ENCODE data around the gene GSE1. TPM values are rescaled to one million over a fixed set of nuclear protein-coding genes. Genes with fewer than 3 reads are reported as not detected.

GSE1 gene
- total RNA-seq, 1 donor from 2014 or later = 80.8 TPM

DNA sequence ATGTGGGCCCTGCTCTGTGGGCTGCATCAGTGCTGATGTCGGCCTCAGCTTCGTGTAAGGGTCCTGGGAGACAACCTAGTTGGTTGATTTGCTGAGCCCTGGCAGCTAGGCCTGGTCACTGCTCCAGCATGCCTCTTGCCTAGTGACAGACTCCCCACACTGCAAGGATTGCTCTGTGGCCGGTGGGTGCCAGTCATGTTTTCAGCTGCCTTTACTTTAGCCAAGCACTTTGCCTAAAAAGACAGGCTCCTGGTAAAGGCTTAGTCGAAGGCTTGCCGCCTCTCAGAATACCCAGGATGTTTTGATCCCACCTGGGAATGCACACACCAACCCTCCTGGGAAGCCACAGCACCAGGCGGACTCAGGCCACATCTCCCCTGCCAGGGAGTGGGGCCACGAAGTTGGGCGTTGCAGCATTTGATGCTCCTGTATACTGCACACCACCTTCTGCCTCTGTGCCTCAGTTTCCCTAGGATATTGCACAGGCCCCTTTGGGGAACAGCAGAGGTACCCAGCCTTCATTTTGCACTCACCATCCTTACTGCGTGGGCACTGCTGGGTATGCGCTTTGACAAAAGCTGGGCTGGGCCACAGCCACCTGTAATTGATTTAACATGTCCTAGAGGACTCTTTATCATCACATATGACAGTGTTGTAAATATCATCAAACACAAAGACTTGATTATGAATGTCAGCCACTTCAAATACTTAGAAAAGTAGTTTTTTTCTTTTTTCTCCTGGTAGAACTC, 55.7 kb downstream of the GSE1 start:
- Histone ChIP-seq H3K27me3 (no peaks in the 10 kb centered on the region), H3K36me3 (peaks cover 0 to 87% of the 10 kb centered on the region in 2 donors), H3K27ac (no peak overlapping the region), H3K4me1 (no peaks in the 10 kb centered on the region), H3K9me3 (no peaks in the 10 kb centered on the region), H3K4me3 (no peak overlapping the region)
- DNase-seq (ENCODE audit: extremely low spot score in 2 of 2) = no peak
- intact Hi-C loops (cut with DNase I) = no loop called here
- TF ChIP-seq POLR2AphosphoS5 (IDR thresholded peaks at IDR 0.05; ENCODE audit: insufficient read depth in 1 of 2, low read depth in 1 of 2) = no peak
- TF ChIP-seq, protein P1, sequence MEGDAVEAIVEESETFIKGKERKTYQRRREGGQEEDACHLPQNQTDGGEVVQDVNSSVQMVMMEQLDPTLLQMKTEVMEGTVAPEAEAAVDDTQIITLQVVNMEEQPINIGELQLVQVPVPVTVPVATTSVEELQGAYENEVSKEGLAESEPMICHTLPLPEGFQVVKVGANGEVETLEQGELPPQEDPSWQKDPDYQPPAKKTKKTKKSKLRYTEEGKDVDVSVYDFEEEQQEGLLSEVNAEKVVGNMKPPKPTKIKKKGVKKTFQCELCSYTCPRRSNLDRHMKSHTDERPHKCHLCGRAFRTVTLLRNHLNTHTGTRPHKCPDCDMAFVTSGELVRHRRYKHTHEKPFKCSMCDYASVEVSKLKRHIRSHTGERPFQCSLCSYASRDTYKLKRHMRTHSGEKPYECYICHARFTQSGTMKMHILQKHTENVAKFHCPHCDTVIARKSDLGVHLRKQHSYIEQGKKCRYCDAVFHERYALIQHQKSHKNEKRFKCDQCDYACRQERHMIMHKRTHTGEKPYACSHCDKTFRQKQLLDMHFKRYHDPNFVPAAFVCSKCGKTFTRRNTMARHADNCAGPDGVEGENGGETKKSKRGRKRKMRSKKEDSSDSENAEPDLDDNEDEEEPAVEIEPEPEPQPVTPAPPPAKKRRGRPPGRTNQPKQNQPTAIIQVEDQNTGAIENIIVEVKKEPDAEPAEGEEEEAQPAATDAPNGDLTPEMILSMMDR (IDR thresholded peaks at IDR 0.05) = no peak
- no peak for TF ChIP-seq POLR2A (IDR thresholded peaks at IDR 0.05)

- H3K9me3 ChIP-seq = no peaks in the 10 kb centered on the region
- peaks cover 0 to 72% of the 10 kb centered on the region in 2 donors for H3K36me3 ChIP-seq
- H3K4me3 ChIP-seq = no peak overlapping the region
- no peaks in the 10 kb centered on the region for H3K27me3 ChIP-seq
- intact Hi-C loops (cut with DNase I) = no loop called here
- H3K27ac ChIP-seq = no peak overlapping the region
- no peaks in the 10 kb centered on the region for H3K4me1 ChIP-seq
- TF ChIP-seq POLR2A (IDR thresholded peaks at IDR 0.05) = no peak
- TF ChIP-seq, protein P1 (IDR thresholded peaks at IDR 0.05) = no peak
- no peak for TF ChIP-seq POLR2AphosphoS5 (IDR thresholded peaks at IDR 0.05; ENCODE audit: insufficient read depth in 1 of 2, low read depth in 1 of 2)
- no peak for DNase-seq (ENCODE audit: extremely low spot score in 2 of 2)
Measured at GRCh38 chr16:85670840-85671239, 57.7 kb downstream of the GSE1 start.

DNA sequence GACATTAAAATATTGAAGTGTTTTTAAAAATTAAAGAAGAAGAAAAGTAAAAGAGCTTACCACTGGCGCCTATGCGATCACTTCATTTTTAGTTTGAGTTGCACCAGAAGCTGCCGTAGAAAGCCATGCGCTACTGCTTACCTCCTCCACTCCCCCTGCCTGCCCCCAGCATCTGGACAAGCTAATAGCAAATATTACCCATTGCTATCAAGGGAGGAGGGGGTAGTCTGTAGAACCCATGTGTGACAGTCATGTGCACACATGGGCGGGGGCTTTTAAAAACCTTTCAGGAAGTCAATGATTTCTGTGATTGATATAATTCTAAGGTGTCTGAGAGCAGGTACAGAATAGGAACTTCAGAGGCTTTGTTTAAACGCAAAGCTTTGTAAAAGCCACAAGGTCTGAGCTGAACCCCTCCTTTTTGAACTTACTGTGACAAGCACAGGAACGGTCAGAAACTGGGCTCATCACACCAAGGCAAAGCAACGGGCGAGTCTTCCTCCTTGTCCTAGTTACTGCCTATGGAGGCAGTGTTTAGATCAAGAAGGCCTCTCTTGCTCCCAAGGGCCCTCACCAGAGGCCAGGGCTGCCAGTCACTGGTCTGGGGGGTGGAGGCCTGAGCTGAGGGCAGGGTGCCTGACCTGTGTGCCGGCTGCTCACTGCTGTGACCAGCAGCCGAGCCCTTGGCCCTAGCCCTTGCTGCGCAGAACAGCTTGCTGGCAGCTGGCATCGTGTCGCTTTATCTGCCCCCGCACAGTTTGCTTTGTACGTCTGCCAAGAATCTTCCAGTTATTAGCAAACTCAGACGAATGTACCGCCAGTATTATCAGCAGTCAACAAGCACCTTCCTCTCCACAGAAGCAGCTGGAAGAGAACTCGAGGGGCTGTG, 60.7 kb downstream of the GSE1 start:
- peaks cover 0 to 44% of the 10 kb centered on the region in 2 donors for H3K36me3 ChIP-seq
- H3K27me3 ChIP-seq = no peaks in the 10 kb centered on the region
- H3K27ac ChIP-seq = no peak overlapping the region
- no peak overlapping the region for H3K4me3 ChIP-seq
- no peaks in the 10 kb centered on the region for H3K9me3 ChIP-seq
- no peaks in the 10 kb centered on the region for H3K4me1 ChIP-seq
- intact Hi-C loops (cut with DNase I) = no loop called here
- no peak for DNase-seq (ENCODE audit: extremely low spot score in 2 of 2)
- no peak for TF ChIP-seq POLR2AphosphoS5 (IDR thresholded peaks at IDR 0.05; ENCODE audit: insufficient read depth in 1 of 2, low read depth in 1 of 2)
- no peak for TF ChIP-seq POLR2A (IDR thresholded peaks at IDR 0.05)
- TF ChIP-seq, protein P1 (IDR thresholded peaks at IDR 0.05) = no peak

GRCh38 chr16:85674418-85674755, 61.3 kb downstream of the GSE1 start:
- Histone ChIP-seq H3K4me1 (no peaks in the 10 kb centered on the region), H3K9me3 (no peaks in the 10 kb centered on the region), H3K36me3 (peaks cover 0 to 38% of the 10 kb centered on the region in 2 donors), H3K27me3 (no peaks in the 10 kb centered on the region), H3K27ac (no peak overlapping the region), H3K4me3 (no peak overlapping the region)
- intact Hi-C loops (cut with DNase I) = no loop called here
- TF ChIP-seq POLR2A (IDR thresholded peaks at IDR 0.05) = no peak
- TF ChIP-seq POLR2AphosphoS5 (IDR thresholded peaks at IDR 0.05; ENCODE audit: insufficient read depth in 1 of 2, low read depth in 1 of 2) = no peak
- TF ChIP-seq, protein P1 (IDR thresholded peaks at IDR 0.05) = no peak
- DNase-seq (ENCODE audit: extremely low spot score in 2 of 2) = no peak
